ENCODE data around the gene CDC25C.
A peak's percentile ranks its signal among the peaks of the same experiment; 100 is the strongest.

CDC25C gene

DNA sequence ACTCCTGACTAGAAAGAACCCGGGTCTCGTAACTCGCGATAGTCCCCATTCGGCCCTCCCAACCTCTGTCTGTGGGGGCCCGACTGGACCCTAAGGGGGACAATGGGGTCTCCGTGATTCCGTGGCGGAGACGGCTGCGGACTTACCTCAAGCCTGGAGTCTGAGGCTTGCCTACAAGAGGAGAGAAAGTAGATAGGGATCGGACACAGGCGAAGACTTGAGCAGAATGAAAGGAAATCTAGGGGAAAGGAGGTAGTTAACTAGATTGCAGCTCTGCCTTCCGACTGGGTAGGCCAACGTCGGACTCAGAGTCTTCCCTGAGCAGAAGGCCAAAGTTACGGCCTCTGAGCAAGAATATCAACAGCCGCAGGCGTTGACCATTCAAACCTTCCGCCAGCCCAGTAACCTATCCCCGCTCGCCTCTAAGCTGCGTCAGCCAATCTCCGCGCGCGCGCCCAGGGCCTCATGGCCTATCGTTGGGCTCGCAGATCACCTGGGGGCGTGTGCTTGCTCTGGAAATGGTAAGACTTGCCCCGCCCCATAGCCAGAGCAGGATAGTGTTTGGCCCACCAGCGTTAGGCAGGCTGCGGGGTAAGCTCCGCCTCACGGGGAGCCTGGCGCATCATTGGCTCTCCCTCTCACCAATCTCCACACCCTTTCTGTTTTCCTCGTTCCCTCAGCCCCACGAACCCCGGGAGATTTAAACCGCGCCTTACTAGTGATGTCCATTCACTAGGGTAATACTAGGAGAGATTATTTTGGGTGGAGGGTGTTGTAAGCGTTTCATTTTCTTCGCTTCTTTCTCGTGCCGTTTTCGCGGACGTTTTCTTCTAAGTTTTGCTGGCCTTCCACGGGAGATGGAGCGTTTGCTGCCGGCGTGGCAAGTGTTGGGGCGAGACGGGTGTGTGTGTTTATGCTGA, at the start of gene CDC25C:
TSS of gene CDC25C (minus strand) at position 356 of the 920 bp plus-strand sequence. CDS start 624 bp downstream, outside the sequence.
- Histone ChIP-seq H3K27ac (no peak within 1 kb of the TSS), H3K4me3 (peak within 1 kb of the TSS; percentile 68)
- TF ChIP-seq, protein P1, sequence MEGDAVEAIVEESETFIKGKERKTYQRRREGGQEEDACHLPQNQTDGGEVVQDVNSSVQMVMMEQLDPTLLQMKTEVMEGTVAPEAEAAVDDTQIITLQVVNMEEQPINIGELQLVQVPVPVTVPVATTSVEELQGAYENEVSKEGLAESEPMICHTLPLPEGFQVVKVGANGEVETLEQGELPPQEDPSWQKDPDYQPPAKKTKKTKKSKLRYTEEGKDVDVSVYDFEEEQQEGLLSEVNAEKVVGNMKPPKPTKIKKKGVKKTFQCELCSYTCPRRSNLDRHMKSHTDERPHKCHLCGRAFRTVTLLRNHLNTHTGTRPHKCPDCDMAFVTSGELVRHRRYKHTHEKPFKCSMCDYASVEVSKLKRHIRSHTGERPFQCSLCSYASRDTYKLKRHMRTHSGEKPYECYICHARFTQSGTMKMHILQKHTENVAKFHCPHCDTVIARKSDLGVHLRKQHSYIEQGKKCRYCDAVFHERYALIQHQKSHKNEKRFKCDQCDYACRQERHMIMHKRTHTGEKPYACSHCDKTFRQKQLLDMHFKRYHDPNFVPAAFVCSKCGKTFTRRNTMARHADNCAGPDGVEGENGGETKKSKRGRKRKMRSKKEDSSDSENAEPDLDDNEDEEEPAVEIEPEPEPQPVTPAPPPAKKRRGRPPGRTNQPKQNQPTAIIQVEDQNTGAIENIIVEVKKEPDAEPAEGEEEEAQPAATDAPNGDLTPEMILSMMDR (IDR thresholded peaks at IDR 0.05): no peak
- DNase-seq (ENCODE audit: low spot score): peak; percentile 99

- no peak overlapping the region for H3K27ac ChIP-seq
- TF ChIP-seq, protein P1 (IDR thresholded peaks at IDR 0.05): no peak
- no peak overlapping the region for H3K4me3 ChIP-seq
- no peak for DNase-seq (ENCODE audit: low spot score)
These were observed 41.0 kb upstream of the CDC25C start for GRCh38 chr5:138372653-138373052.

DNA sequence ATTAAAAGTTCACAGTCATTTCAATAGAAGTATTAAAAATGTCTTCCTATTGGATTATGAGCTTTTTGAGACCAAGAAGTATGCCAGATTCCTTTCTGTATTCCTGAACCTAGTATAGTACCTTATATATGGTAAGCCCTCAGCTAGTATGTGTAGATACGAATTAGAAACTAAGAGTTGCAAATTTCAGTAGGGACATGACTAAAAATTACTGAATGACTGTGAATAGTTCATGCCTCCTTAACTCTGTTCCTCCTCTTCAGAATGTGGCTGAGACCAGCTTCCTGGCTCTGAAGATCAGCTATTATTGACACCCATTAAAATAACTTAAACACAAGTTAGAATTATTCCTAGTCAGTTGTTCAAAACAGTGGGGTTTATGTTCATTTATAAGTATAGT, 40.6 kb upstream of the CDC25C start:
- H3K27ac ChIP-seq: no peak overlapping the region

DNA sequence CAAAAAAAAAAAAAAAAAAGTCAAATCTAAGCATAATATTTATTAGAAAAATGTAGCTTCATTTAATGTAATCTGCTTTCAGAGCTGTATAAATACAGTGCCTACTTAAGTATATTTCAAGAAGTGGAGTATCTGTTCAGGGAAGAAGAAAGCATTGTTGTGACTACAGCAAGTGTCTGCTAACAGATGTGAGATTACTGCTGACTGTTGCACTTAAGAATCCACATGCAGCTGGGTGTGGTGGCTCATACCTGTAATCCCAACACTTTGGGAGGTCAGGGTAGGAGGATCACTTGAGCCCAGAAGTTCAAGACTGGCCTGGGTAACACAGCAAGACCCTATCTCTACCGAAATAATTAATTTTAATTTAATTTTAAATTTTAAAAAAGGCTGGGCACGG, 39.9 kb upstream of the CDC25C start:
- TF ChIP-seq, protein P1 (IDR thresholded peaks at IDR 0.05): no peak
- no peak overlapping the region for H3K27ac ChIP-seq
- no peak for DNase-seq (ENCODE audit: low spot score)
- no peak overlapping the region for H3K4me3 ChIP-seq

More for the DNA sequence above, 40.6 kb upstream of the CDC25C start:
- H3K4me3 ChIP-seq: no peak overlapping the region
- no peak for DNase-seq (ENCODE audit: low spot score)
- TF ChIP-seq, protein P1 (IDR thresholded peaks at IDR 0.05): no peak

GRCh38 chr5:138370537-138370936, 38.9 kb upstream of the CDC25C start:
- H3K4me3 ChIP-seq: no peak overlapping the region
- no peak overlapping the region for H3K27ac ChIP-seq
- TF ChIP-seq, protein P1 (IDR thresholded peaks at IDR 0.05): no peak
- DNase-seq (ENCODE audit: low spot score): no peak

- Histone ChIP-seq H3K27ac (peak overlapping the region in 1 of 2 donors; percentile 24), H3K4me3 (no peak overlapping the region)
- TF ChIP-seq, protein P1 (IDR thresholded peaks at IDR 0.05): no peak
- no peak for DNase-seq (ENCODE audit: low spot score)
These were observed 38.1 kb upstream of the CDC25C start for GRCh38 chr5:138369706-138370105.

DNA sequence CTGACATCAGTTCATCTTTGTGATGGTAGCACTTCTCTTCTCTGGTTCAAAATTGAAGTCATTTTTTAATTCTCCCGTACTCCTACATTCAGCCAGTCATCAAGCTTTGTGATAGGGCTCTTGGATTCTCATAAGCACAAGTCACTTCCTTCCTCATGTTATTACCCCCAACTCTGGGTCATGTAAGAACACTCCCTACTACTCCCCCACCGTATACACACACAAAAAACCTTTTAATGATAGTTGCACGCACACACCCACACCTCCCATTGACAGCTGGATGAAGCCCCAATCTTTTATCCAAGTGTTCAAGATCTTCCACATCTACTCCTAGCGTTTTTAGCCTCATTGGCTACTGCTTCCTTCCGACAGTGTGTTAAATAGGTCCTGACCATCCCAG, 37.7 kb upstream of the CDC25C start:
- no peak overlapping the region for H3K4me3 ChIP-seq
- TF ChIP-seq, protein P1 (IDR thresholded peaks at IDR 0.05): no peak
- no peak for DNase-seq (ENCODE audit: low spot score)
- peak overlapping the region in 1 of 2 donors; percentile 24 for H3K27ac ChIP-seq

All from coronary artery (tissue), 2 donors.